GM19239 (cell line): ENCODE results near the gene DET1.
"Not testable (repeated sequence)": the region's sequence is repeated elsewhere in the genome, so short reads cannot be mapped to it uniquely, and the experiment has no call there.

ENCODE experiments used
- DNase-seq: peaks from one replicate; pipeline ENCODE4 v3.0.0; 2011; ENCODE audit warnings: low spot score; ENCODE audit not compliant: insufficient read length
- FAIRE-seq: peaks from 2 replicates; lab custom pipeline; 2011; peaks lifted over from hg19 to GRCh38; lab: Jason Lieb, UNC

Gene DET1

DNA sequence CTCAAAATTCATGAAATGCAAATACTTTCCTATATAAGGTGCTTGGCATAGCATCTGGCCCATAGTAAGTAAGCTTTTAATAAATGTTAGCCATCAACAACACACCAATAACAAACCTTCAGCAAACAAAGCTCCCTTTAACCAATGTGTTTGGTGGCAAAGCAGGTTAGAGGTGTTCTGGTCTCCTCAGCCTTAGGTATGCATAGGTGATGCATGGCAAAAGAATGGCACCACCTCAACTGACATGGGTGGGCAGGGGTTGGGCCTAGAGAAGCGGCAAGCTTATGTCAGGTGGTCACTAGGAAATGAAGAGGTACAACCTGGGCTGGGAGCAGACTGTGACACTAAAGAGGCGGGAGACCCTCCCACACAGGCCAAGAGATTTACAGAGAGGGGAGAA is 40.8 kb downstream of the DET1 start:
- no peak for DNase-seq
- no peak for FAIRE-seq

DNA sequence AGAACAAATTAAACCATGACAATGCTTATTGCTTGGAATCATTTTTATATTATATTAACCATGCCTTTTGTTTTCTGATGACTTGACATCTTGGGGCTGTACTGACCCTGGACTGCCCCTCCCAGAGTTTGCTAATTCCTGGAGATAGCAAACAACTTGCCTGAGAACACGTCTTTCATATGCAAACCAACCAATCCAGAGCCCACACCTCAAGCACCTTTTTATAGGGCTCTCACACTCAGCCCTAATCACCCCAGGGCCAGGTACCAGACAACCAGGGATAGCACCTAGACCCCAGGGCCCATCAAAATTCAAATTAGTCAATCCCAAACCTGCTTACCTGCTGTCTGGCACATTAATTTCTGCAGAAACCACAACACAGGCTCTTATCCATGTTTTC is 42.0 kb downstream of the DET1 start:
- no peak for DNase-seq
- FAIRE-seq: no peak

- FAIRE-seq (no peak), DNase-seq (no peak)
These were observed 47.5 kb downstream of the DET1 start for GRCh38 chr15:88498996-88499395.

DNA sequence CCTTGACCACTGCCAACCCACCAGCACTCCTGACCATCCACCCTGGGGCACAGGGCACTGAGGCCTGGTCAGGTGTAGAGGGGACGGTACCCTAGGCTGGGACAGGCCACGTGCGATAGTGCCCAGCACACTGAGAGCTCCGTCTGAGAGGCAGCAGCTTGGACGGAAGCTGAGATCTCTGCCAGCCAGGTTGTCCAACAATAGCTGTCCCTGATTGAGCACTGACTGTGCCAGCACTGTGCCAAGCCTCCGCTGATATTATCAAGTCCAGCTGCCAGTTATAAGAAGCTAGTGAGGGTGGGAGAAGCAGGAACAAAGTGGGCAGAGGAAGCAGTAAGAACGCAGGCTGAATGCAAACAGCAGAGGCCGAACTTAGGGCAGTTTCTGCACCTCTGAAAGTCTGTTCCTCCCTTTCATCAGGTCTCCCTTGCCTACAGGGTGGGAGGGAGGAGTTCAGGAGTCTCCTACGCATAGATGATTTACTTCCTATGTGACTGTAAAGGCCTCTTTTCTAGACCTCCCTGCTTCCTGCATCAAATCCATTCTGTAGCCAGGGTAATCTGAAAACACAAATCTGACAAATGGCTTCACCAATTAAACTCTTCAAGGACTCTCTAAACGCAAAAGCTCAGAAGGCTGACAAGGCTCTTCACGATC is 49.2 kb downstream of the DET1 start:
- FAIRE-seq: no peak

GRCh38 chr15:88493844-88494243 is 52.6 kb downstream of the DET1 start:
- no peak for FAIRE-seq
- DNase-seq: no peak

More for the DNA sequence above, 49.2 kb downstream of the DET1 start:
- no peak for DNase-seq

DNA sequence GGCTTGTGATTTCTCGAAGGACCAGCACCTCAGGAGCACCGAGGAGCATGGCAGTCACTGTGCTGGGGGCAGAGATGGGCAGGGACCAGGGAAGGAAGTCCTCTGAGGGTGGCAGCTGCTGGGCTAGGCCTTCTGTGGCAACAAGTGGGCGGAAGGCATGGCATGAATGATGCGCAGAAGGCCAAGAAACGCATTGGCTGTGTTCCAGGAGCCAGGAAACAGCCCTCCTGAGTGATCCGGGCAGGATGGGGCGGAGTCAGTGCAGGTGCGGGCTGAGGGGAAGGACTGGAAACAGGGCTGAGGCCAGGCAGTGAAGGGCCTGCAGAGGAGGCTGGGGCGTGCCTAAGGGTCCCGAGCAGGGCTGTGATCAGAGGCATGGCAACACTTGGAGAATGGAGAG is 55.3 kb downstream of the DET1 start:
- DNase-seq (no peak), FAIRE-seq (no peak)

GRCh38 chr15:88490036-88490435 is 56.4 kb downstream of the DET1 start:
- FAIRE-seq (no peak), DNase-seq (no peak)

GRCh38 chr15:88489321-88489720 is 57.2 kb downstream of the DET1 start:
- FAIRE-seq (no peak), DNase-seq (no peak)

DNA sequence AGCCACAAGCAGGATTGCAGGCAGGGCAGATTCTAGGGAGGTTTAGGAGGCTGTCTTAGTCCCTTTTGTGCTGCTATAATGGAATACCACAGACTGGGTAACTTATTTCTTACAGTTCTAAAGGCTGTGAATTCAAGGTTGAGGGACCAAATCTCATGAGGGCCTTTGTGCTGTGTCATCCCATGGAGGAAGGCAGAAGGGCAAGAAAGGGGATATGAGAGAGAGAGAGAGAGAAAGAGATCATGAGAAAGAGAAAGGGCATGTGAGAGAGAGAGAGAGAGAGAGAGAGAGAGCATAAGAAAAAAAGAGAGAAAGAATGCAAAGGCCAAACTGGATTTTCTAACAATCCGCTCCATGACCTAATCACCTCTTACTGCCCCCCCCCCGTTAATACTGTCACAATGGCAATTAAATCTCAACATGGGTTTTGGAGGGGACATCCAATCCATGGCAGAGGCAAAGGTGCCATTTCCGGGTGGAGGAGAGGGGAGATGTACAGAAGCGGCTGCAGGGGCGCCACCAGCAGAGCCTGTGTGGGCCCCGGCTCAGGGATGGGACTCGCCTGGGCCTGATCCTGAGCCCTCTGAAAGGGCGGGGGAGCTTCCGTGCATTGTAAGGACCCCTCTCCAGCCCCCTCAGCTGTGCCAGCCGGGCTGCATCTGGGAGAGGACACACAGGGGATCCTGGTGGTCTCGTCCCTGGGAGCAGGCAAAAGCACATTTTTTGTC is 58.5 kb downstream of the DET1 start:
- FAIRE-seq: no peak
- no peak for DNase-seq

- FAIRE-seq (no peak), DNase-seq (no peak)
These were observed 59.2 kb downstream of the DET1 start for GRCh38 chr15:88487178-88487795.

GRCh38 chr15:88484682-88485331 is 61.7 kb downstream of the DET1 start:
- FAIRE-seq (no peak), DNase-seq (no peak)

GRCh38 chr15:88482263-88482662 is 64.2 kb downstream of the DET1 start:
- DNase-seq: no peak
- no peak for FAIRE-seq

- DNase-seq (no peak), FAIRE-seq (no peak)
These were observed 65.5 kb downstream of the DET1 start for GRCh38 chr15:88480981-88481380.

DNA sequence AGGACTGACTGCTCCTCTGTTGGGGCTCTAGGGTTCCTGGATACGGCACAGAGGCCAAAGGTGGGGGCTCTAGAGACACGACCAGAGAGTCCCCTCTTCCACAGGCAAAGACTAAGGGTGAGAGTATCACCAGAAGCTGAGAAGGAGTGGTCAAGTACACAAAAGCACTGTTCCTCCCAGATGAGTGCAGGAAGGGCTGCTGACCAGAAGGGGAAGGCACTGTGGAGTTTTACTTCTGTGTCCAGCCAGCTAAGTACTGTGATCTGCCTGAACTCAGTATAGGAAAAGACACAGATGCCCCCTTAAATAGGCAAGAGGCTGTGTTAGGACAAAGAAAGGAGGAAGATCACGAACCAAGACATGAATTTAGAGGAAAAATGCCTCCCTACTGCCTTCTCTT is 67.3 kb downstream of the DET1 start:
- FAIRE-seq (no peak), DNase-seq (no peak)

DNA sequence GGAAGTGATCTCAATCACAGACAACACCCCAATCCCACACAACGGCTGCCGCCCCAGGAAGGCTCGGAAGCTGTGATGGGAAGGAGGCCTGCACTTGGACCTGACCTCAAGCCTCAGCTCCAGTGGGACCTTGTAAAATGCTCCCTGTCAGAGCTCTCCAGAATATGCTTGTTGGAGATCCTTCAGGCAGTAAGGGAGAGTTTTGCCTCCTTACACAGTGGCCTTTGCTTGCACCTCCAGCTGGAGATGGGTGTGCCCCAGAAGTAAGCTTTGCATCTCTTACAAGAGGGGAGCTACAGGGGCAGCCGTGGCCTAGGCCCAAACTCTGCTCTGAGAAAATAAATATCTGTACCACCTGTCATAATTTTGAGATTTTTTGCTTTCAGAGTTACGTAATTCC is 68.6 kb downstream of the DET1 start:
- no peak for FAIRE-seq
- no peak for DNase-seq

GRCh38 chr15:88477126-88477525 is 69.4 kb downstream of the DET1 start:
- DNase-seq: no peak
- no peak for FAIRE-seq

DNA sequence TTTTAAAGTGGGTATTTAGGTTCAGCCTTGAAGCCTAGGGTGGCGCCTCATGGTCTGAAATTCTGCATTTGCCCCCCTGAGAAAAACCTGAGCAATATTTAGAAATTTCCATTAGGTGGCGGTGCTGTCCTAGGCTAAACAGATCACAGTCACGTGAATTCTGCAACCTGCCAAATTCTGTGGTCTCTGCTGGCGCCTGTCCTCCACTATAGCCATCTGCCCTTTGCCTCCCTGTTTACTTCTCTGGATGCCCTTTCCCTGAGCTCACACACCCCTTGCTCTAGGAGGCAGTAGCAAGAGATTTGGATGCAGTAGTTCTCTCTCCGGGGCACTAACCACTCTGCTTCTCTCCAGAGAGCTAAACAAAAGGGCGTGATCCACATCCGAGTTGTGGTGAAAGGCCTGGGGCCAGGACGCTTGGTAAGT is 69.8 kb downstream of the DET1 start:
- FAIRE-seq: no peak
- no peak for DNase-seq

DNA sequence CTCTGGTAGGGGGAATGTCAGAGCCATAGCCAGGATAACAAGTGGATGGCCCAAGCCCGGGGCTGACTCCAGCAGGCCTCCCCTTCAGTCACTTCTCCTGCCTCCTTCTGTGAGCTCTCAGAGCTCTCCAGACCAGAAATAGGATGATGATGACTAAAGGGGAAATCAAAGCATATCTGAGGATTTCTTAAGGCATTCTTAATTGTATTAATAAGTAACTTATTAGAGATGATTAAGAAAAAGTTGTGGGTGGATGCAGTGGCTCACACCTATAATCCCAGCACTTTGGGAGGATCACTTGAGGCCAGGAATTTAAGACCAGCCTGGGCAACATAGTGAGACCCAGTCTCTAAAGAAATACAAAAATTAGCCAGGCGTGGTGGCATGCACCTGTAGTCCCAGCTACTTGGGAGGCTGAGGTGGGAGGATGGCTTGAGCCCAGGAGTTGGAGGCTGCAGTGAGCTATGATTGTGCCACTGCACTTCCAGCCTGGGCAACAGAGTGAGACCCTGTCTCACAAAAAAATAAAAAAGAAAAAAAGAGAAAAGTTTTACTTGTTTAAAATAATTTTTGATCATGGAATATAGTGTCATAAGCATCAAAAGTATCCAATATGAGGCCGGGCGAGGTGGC is 72.7 kb downstream of the DET1 start:
- not testable (repeated sequence) for FAIRE-seq

DNA sequence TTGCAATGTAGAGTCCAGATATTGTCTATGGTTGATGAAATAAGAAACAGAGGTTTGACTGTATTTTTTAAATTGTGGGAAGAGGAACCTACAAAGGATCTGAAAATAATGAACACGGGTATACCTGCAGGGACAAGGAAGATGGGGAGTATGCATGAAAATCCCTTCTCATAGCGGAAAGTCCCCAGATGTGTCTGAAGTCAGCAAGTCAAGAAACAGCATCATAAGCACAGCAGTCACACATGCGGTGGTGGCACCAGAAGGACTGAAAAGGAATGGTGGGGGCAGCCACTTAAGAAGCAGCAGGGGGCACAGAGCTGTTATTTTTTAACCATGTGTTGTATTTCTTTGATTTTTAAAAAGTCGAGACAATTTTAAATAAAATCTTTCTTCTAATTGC is 74.3 kb downstream of the DET1 start:
- FAIRE-seq (no peak), DNase-seq (no peak)

More for the DNA sequence above, 72.7 kb downstream of the DET1 start:
- DNase-seq: not testable (repeated sequence)

DNA sequence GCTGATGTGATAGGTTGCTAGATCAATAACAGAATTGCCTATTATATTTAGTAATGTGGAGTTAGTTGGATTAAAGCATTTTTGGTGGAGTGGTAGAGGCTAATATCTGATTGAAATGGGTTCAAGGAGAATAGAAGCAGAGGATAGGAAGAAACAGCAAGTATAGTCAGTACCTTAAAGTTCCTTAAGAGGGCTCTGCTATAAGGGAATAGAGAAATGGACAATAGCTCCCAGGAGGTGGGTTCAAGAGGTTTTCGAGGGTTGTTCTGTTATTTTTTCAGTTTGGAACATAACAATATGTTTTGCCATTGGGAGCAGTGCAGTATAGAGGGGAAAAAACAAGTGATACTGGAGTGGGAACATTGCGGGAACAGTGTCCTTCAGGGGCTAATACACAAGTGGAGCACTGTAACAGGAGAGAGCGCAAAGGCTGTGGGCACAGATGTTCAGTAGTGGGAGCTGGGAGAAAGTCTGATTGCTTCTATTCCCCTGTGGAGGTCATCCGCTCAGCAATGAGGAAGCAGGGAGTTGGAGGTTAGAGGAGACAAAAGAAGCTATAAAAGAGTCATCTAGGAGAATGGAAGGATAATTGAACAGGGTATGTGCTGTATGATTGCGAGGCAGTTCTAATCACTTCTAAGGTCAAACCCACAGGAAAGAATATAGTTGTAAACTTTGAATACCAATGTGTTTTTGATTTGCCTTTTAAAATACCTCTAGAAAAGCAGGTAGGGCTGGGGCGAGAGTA is 75.7 kb downstream of the DET1 start:
- FAIRE-seq: no peak
- no peak for DNase-seq
